ENCODE measurements around the gene LAMA2.

DNA sequence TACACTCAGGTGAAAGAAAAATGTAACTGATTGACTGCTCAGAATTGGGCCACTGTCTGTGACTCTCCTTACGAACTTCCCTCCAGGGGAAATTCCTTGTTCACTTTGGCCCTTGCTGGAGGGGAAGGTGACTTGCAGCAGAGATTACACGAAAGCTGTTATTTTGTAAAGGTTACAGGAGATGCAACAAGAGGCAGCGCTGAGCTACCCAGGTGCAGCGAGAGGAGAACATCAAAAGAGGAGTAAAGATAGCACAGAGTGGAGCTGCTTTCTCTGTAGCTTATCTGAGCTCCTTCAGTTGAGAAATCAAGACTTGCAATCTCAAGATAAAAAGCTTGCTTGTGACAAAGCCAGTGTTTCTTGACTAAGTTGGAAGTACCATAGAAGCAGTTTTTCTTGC lies 682.4 kb downstream of the LAMA2 start:
- TF ChIP-seq, protein P1, sequence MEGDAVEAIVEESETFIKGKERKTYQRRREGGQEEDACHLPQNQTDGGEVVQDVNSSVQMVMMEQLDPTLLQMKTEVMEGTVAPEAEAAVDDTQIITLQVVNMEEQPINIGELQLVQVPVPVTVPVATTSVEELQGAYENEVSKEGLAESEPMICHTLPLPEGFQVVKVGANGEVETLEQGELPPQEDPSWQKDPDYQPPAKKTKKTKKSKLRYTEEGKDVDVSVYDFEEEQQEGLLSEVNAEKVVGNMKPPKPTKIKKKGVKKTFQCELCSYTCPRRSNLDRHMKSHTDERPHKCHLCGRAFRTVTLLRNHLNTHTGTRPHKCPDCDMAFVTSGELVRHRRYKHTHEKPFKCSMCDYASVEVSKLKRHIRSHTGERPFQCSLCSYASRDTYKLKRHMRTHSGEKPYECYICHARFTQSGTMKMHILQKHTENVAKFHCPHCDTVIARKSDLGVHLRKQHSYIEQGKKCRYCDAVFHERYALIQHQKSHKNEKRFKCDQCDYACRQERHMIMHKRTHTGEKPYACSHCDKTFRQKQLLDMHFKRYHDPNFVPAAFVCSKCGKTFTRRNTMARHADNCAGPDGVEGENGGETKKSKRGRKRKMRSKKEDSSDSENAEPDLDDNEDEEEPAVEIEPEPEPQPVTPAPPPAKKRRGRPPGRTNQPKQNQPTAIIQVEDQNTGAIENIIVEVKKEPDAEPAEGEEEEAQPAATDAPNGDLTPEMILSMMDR (conservative IDR thresholded peaks at IDR 0.05 in 1 of 2, IDR thresholded peaks at IDR 0.05 in 1 of 2; ENCODE audit: extremely low read depth in 1 of 2, insufficient read depth in 1 of 2, low read depth in 1 of 2, low read length in 2 of 2) = no peak
- TF ChIP-seq EZH2 (IDR thresholded peaks at IDR 0.05; ENCODE audit: borderline replicate concordance, low read length) = no peak
